GM21529 (cell line): ENCODE data around the gene CALHM1.
A peak's percentile ranks its signal among the peaks of the same experiment; 100 is the strongest.
"Not testable (repeated sequence)": the region's sequence is repeated elsewhere in the genome, so short reads cannot be mapped to it uniquely, and the experiment has no call there.

Experiments
- ATAC-seq: cut with Tn5 transposase; IDR thresholded peaks from one replicate; pipeline ENCODE4 v1.9.1; 2021; ENCODE audit not compliant: unreplicated experiment

The CALHM1 gene

GRCh38 chr10:103458720-103459119, at the start of gene CALHM1:
Gene CALHM1, minus strand, starts transcription at chr10:103458900. Its CDS starts 149 bp downstream, at chr10:103458751.
- ATAC-seq, result peak; percentile 83

- no peak for ATAC-seq
Measured at GRCh38 chr10:103507235-103508191, 48.8 kb upstream of the CALHM1 start.

- no peak for ATAC-seq
Measured at GRCh38 chr10:103506061-103506460, 47.4 kb upstream of the CALHM1 start.

- ATAC-seq, result no peak
Measured at GRCh38 chr10:103504181-103504783, 45.6 kb upstream of the CALHM1 start.

- ATAC-seq, result not testable (repeated sequence)
Measured at GRCh38 chr10:103503777-103504176, 45.1 kb upstream of the CALHM1 start.

GRCh38 chr10:103502849-103503660, 44.4 kb upstream of the CALHM1 start:
- ATAC-seq, result no peak

- no peak for ATAC-seq
Measured at GRCh38 chr10:103501186-103501585, 42.5 kb upstream of the CALHM1 start.

GRCh38 chr10:103500481-103500880, 41.8 kb upstream of the CALHM1 start:
- no peak for ATAC-seq

- ATAC-seq, result no peak
Measured at GRCh38 chr10:103499881-103500280, 41.2 kb upstream of the CALHM1 start.

- no peak for ATAC-seq
Measured at GRCh38 chr10:103498936-103499638, 40.4 kb upstream of the CALHM1 start.

GRCh38 chr10:103497161-103497915, 38.6 kb upstream of the CALHM1 start:
- ATAC-seq, result no peak

GRCh38 chr10:103495321-103495720, 36.6 kb upstream of the CALHM1 start:
- ATAC-seq, result no peak

- no peak for ATAC-seq
Measured at GRCh38 chr10:103493916-103494877, 35.5 kb upstream of the CALHM1 start.

GRCh38 chr10:103493362-103493915, 34.7 kb upstream of the CALHM1 start, which contains the start of gene NEURL1:
Gene NEURL1, plus strand, starts transcription at chr10:103493705. Its CDS starts 683 bp downstream, at chr10:103494388.
- no peak for ATAC-seq

GRCh38 chr10:103492655-103493261, 34.1 kb upstream of the CALHM1 start:
- no peak for ATAC-seq

- ATAC-seq, result no peak
Measured at GRCh38 chr10:103491729-103492364, 33.1 kb upstream of the CALHM1 start.

GRCh38 chr10:103490986-103491314, 32.2 kb upstream of the CALHM1 start:
- ATAC-seq, result peak; percentile 19

- ATAC-seq, result no peak
Measured at GRCh38 chr10:103487410-103487708, 28.7 kb upstream of the CALHM1 start.
